Upper lobe of left lung (tissue), 4 donors: Measurements from ENCODE around the gene SETBP1.

Source experiments
- EP300 ChIP-seq, 4 donors: sonication (generic); formaldehyde crosslinking; IDR thresholded peaks; one replicate each; pipeline ENCODE4 v1.5.1; 2017; ENCODE audit warnings: antibody characterized with exemption in 4 of 4, control low read depth in 2 of 4
- POLR2A ChIP-seq, 4 donors: fragments of 450-650 bp; IDR thresholded peaks; one replicate each; pipeline ENCODE4 v1.5.1; 2016 to 2017; ENCODE audit warnings: antibody characterized with exemption in 4 of 4, mild to moderate bottlenecking in 2 of 4
- POLR2AphosphoS5 ChIP-seq, 2 donors: sonication (generic); formaldehyde crosslinking; IDR thresholded peaks; one replicate each; pipeline ENCODE4 v1.5.1; 2017; ENCODE audit warnings: antibody characterized with exemption in 2 of 2
- TF ChIP-seq, protein P1 (sequence below), 6 experiments: fragments of 450-650 bp in 4 of 6; fragments of 200-600 bp in 2 of 6; sonication (generic) in 2 of 6; IDR thresholded peaks; one replicate each; pipeline ENCODE4 v1.5.1; 2016 to 2019; ENCODE audit warnings: antibody characterized with exemption in 6 of 6

DNA sequence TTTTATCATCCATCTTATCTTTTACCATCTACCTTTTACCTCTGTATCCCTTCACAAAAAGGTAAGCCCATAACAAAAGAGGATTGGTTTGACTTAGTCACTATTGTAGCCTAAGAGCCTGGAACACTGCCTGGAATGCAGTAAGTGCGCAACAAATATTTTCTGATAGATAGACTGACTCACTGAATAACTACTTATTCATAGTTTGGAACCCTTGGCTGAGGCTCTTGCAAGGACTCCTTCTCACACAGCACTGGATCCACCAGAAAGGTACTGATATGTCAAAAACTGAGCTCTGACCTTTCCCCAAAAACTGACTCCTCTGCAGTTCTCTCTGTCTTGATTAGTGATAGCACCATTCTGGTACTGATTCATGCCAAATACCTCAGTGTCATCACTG is 426.7 kb downstream of the SETBP1 start:
- TF ChIP-seq, protein P1, sequence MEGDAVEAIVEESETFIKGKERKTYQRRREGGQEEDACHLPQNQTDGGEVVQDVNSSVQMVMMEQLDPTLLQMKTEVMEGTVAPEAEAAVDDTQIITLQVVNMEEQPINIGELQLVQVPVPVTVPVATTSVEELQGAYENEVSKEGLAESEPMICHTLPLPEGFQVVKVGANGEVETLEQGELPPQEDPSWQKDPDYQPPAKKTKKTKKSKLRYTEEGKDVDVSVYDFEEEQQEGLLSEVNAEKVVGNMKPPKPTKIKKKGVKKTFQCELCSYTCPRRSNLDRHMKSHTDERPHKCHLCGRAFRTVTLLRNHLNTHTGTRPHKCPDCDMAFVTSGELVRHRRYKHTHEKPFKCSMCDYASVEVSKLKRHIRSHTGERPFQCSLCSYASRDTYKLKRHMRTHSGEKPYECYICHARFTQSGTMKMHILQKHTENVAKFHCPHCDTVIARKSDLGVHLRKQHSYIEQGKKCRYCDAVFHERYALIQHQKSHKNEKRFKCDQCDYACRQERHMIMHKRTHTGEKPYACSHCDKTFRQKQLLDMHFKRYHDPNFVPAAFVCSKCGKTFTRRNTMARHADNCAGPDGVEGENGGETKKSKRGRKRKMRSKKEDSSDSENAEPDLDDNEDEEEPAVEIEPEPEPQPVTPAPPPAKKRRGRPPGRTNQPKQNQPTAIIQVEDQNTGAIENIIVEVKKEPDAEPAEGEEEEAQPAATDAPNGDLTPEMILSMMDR (IDR thresholded peaks at IDR 0.05) = no peak
- TF ChIP-seq POLR2AphosphoS5 (IDR thresholded peaks at IDR 0.05) = no peak
- TF ChIP-seq POLR2A (IDR thresholded peaks at IDR 0.05) = no peak
- TF ChIP-seq EP300 (IDR thresholded peaks at IDR 0.05) = no peak
